Duodenal mucosa (tissue), 2 donors: ENCODE measurements around the gene COG2.

Source experiments
- H3K27ac ChIP-seq: one replicate; pipeline ENCODE4 v1.7.0; 2013; ENCODE audit warnings: low read depth, low read length
- H3K27me3 ChIP-seq, 2 donors: one replicate each; pipeline ENCODE4 v1.7.0; 2013; ENCODE audit warnings: low read length in 2 of 2, control low read depth in 1 of 2; ENCODE audit not compliant: insufficient read depth in 2 of 2, control insufficient read depth in 1 of 2
- H3K36me3 ChIP-seq, 2 donors: one replicate each; pipeline ENCODE4 v1.7.0; 2013; ENCODE audit warnings: low read length in 2 of 2, control low read depth in 1 of 2; ENCODE audit not compliant: insufficient read depth in 2 of 2, control insufficient read depth in 1 of 2
- H3K4me1 ChIP-seq, 2 donors: one replicate each; pipeline ENCODE4 v1.7.0; 2013; ENCODE audit warnings: low read length in 2 of 2, control low read depth in 1 of 2; ENCODE audit not compliant: insufficient read depth in 2 of 2, control insufficient read depth in 1 of 2
- H3K4me3 ChIP-seq, 2 donors: one replicate each; pipeline ENCODE4 v1.7.0; 2013; ENCODE audit warnings: low read length in 2 of 2, low read depth in 1 of 2
- H3K9ac ChIP-seq, 2 donors: one replicate each; pipeline ENCODE4 v1.7.0; 2013; ENCODE audit warnings: low read length in 2 of 2, low read depth in 1 of 2
- H3K9me3 ChIP-seq, 2 donors: one replicate each; pipeline ENCODE4 v1.7.0; 2013; ENCODE audit warnings: low read length in 2 of 2, control low read depth in 1 of 2; ENCODE audit not compliant: control insufficient read depth in 1 of 2

COG2 gene

DNA sequence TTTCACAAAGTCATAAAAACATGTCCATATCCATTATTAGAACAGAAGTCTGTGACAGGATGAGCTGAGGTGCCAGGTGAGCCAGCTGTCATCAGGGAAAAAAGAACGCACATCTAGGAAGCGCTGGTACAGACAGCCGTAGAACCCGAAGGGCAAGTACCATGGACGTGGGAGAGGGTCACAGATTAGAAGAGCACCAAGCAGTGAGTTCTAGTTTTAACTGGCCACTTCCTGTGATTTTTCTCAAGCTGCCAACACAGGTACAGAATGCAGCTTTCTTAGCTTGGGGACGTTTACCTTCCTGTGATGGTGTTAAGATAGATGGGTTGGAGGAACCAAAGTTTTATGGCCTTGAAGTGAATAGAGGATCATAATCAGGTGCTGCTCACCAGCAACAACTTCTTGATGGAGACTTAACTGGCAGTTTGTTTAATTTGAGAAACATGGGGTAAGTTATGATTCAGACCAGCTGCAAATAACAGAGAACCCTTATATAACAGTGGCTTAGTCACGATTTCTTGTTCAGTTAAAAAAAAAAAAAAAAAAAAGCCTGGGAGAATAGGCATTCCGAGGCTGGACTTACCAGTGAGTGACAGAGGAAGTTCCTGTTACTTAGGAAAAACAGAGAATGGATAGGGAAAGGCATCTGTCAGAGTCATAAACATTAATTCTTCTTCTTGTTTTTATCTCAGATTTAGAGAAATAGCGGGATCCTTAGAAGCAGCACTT lies 40.8 kb downstream of the COG2 start:
- Histone ChIP-seq H3K9me3 (no peaks in the 10 kb centered on the region), H3K4me1 (no peaks in the 10 kb centered on the region), H3K27ac (no peak overlapping the region), H3K27me3 (no peaks in the 10 kb centered on the region), H3K4me3 (no peak overlapping the region), H3K9ac (no peak overlapping the region), H3K36me3 (peaks cover 31 to 84% of the 10 kb centered on the region in 2 donors)

- Histone ChIP-seq H3K4me1 (no peaks in the 10 kb centered on the region), H3K9me3 (no peaks in the 10 kb centered on the region), H3K9ac (no peak overlapping the region), H3K36me3 (peaks cover 30 to 83% of the 10 kb centered on the region in 2 donors), H3K4me3 (no peak overlapping the region), H3K27ac (no peak overlapping the region), H3K27me3 (no peaks in the 10 kb centered on the region)
These were observed 41.9 kb downstream of the COG2 start for GRCh38 chr1:230684146-230684545.

DNA sequence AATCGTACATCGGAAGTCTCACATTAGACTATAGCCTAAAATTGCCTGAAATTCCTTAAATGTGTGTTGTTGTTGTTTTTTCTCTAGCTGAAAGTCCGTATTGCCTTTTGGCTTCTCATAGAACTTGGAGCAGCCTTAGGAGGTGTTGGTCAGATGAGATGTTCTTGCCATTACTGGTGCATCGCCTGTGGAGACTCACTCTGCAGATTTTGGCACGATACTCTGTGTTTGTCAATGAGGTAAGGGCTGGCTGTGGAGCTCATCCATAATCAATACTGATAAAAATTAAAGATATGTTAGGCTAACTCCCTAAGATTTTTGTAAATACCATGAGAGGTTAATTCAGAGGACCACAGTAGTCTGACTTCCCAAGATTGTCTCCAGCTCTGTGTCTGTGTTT lies 42.7 kb downstream of the COG2 start:
- Histone ChIP-seq H3K9me3 (no peaks in the 10 kb centered on the region), H3K4me1 (no peaks in the 10 kb centered on the region), H3K4me3 (no peak overlapping the region), H3K36me3 (peaks cover 34 to 83% of the 10 kb centered on the region in 2 donors), H3K9ac (no peak overlapping the region), H3K27ac (no peak overlapping the region), H3K27me3 (no peaks in the 10 kb centered on the region)

GRCh38 chr1:230686747-230687146 lies 44.5 kb downstream of the COG2 start:
- H3K27ac ChIP-seq, result no peak overlapping the region
- peaks cover 35 to 92% of the 10 kb centered on the region in 2 donors for H3K36me3 ChIP-seq
- H3K27me3 ChIP-seq, result no peaks in the 10 kb centered on the region
- no peaks in the 10 kb centered on the region for H3K4me1 ChIP-seq
- no peak overlapping the region for H3K4me3 ChIP-seq
- no peaks in the 10 kb centered on the region for H3K9me3 ChIP-seq
- no peak overlapping the region for H3K9ac ChIP-seq

DNA sequence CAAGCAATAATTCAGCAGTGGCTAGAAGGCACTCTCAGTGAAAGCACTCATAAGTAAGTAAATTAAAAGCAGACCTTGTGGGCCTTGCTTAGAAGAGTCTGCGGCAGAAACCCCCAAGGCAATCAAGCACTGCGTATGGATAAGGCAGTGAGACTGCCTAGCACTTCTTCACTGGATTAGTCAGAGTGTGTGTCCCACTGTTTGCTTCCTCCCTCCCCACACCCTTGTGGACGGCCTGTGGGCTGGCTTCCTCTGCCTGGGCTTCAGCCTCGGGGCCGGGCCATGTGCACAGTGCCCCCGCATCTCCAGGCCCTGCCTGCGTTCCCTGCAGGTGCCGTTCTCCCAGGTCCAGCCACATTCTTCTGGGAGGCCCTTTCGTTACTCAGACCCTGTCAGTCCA lies 47.8 kb downstream of the COG2 start:
- no peaks in the 10 kb centered on the region for H3K4me1 ChIP-seq
- H3K36me3 ChIP-seq, result peaks cover 37 to 85% of the 10 kb centered on the region in 2 donors

GRCh38 chr1:230691615-230692014 lies 49.3 kb downstream of the COG2 start:
- H3K9ac ChIP-seq, result no peak overlapping the region

More for the DNA sequence above, 47.8 kb downstream of the COG2 start:
- Histone ChIP-seq H3K9me3 (no peaks in the 10 kb centered on the region), H3K4me3 (no peak overlapping the region), H3K27ac (no peak overlapping the region), H3K27me3 (no peaks in the 10 kb centered on the region), H3K9ac (no peak overlapping the region)

GRCh38 chr1:230693221-230693620 lies 50.9 kb downstream of the COG2 start:
- H3K4me1 ChIP-seq, result no peaks in the 10 kb centered on the region
- H3K27ac ChIP-seq, result no peak overlapping the region
- no peaks in the 10 kb centered on the region for H3K27me3 ChIP-seq
- no peak overlapping the region for H3K4me3 ChIP-seq
- H3K9me3 ChIP-seq, result no peaks in the 10 kb centered on the region
- peaks cover 28 to 56% of the 10 kb centered on the region in 2 donors for H3K36me3 ChIP-seq
- H3K9ac ChIP-seq, result no peak overlapping the region

More at GRCh38 chr1:230691615-230692014, 49.3 kb downstream of the COG2 start:
- Histone ChIP-seq H3K4me3 (no peak overlapping the region), H3K9me3 (no peaks in the 10 kb centered on the region), H3K27me3 (no peaks in the 10 kb centered on the region), H3K27ac (no peak overlapping the region), H3K4me1 (no peaks in the 10 kb centered on the region), H3K36me3 (peaks cover 28 to 71% of the 10 kb centered on the region in 2 donors)

DNA sequence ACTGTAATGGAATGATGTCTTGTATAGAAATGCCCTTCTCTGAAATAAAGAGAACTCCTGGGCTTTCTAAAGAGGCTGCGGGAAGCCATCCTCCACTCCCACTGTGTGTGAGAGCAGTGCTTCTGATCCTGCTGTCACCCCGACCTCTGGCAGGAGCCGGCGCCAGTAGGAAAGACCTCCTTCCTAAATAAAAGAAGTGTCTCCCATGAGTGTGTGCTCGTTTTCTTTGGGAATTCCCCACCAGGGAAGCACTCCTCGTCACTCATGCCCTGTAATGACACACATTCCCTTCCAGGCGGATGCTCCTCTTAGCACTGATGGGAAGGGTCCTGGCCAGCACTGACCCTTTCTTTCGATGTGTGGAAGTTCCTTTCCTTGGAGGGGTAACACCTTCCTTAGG lies 51.5 kb downstream of the COG2 start:
- Histone ChIP-seq H3K9ac (no peak overlapping the region), H3K27ac (no peak overlapping the region), H3K27me3 (no peaks in the 10 kb centered on the region), H3K36me3 (peaks cover 28 to 50% of the 10 kb centered on the region in 2 donors), H3K9me3 (no peaks in the 10 kb centered on the region), H3K4me1 (no peaks in the 10 kb centered on the region), H3K4me3 (no peak overlapping the region)

DNA sequence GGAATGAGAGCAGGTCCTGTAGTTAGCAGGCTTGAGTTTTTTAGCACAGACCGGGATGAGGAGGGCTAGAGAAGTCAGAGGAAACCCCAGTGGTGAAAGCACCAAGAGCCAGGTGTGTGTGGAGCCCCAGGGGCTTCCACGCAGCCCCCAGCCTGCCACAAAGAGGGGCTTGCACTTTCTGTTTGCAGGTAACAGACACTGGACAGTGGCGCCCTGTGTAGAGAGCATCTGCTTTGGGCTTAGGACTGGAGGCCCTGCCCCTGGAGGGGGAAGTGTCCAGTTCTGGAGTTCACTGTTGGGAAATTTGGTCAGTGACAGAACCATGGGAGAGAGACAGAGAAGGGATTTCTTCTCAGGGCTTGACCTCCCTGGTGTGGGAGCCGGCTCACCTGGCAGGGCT lies 52.2 kb downstream of the COG2 start:
- Histone ChIP-seq H3K9ac (no peak overlapping the region), H3K27me3 (no peaks in the 10 kb centered on the region), H3K36me3 (peaks cover 26 to 46% of the 10 kb centered on the region in 2 donors), H3K4me3 (no peak overlapping the region), H3K4me1 (no peaks in the 10 kb centered on the region), H3K27ac (no peak overlapping the region), H3K9me3 (no peaks in the 10 kb centered on the region)

GRCh38 chr1:230694991-230695390 lies 52.7 kb downstream of the COG2 start:
- peaks cover 21 to 41% of the 10 kb centered on the region in 2 donors for H3K36me3 ChIP-seq
- no peak overlapping the region for H3K4me3 ChIP-seq
- no peaks in the 10 kb centered on the region for H3K27me3 ChIP-seq
- H3K4me1 ChIP-seq, result no peaks in the 10 kb centered on the region
- no peak overlapping the region for H3K9ac ChIP-seq
- H3K27ac ChIP-seq, result no peak overlapping the region
- H3K9me3 ChIP-seq, result no peaks in the 10 kb centered on the region
